Posterior vena cava (tissue), 2 donors: ENCODE data around the gene C14orf180. TPM values are rescaled to one million over a fixed set of nuclear protein-coding genes. Genes with fewer than 3 reads are reported as not detected.

ENCODE experiments used
- DNase-seq: peaks from one replicate; pipeline ENCODE4 v3.0.0-alpha.2; 2020; ENCODE audit warnings: low spot score
- intact Hi-C, 2 donors: fragments of 100-400 bp; cut with DNase I; formaldehyde crosslinking; loops; one replicate each; pipeline versions ENCODE4 v1.14.1 to v1.14.2; 2022 to 2023
- total RNA-seq, 2 donors: library from RNA; stranded (reverse); fragmentation: NEBNext Ultra II Directional; extraction: Animal tissue kit (Norgen Biotek cat#: 25700); gene quantifications; one replicate each; pipeline ENCODE4 v1.2.1, GENCODE V29; 2021
- donor health status: DM: yes; HTN: yes; CAD: no.
- donor health status: DM: yes; HTN: yes; CAD: no.

C14orf180 gene
- total RNA-seq, 2 donors from 2014 or later = 1.4 to 5.9 TPM

- intact Hi-C loops = no loop called here
- DNase-seq = peak; percentile 54
Observed at GRCh38 chr14:104548802-104549535, 30.6 kb upstream of the C14orf180 start.

- peak; percentile 72 for DNase-seq
- intact Hi-C loops = loop anchor here in 1 of 2 donors (5.0 kb wide), 1 partner anchor 407 kb away; no protein-coding TSS in a partner anchor
Observed at GRCh38 chr14:104549536-104550339, 29.8 kb upstream of the C14orf180 start.

GRCh38 chr14:104550340-104550860 is 29.2 kb upstream of the C14orf180 start:
- DNase-seq = peak; percentile 50
- intact Hi-C loops = loop anchor here in 1 of 2 donors (5.0 kb wide), 1 partner anchor 408 kb away; no protein-coding TSS in a partner anchor

GRCh38 chr14:104550861-104551728 is 28.5 kb upstream of the C14orf180 start:
- peak; percentile 73 for DNase-seq

GRCh38 chr14:104551851-104552737 is 27.5 kb upstream of the C14orf180 start:
- intact Hi-C loops = loop anchor here in 1 of 2 donors (5.0 kb wide), 1 partner anchor 410 kb away; no protein-coding TSS in a partner anchor
- DNase-seq = peak; percentile 73

More at GRCh38 chr14:104550861-104551728, 28.5 kb upstream of the C14orf180 start:
- intact Hi-C loops = loop anchor here in 1 of 2 donors (5.0 kb wide), 1 partner anchor 409 kb away; no protein-coding TSS in a partner anchor

GRCh38 chr14:104552738-104553125 is 26.8 kb upstream of the C14orf180 start:
- DNase-seq = peak; percentile 74
- intact Hi-C loops = loop anchor here in 1 of 2 donors (5.0 kb wide), 1 partner anchor 410 kb away; no protein-coding TSS in a partner anchor

GRCh38 chr14:104553166-104554087 is 26.1 kb upstream of the C14orf180 start:
- intact Hi-C loops = loop anchor here in 1 of 2 donors (5.0 kb wide), 1 partner anchor 411 kb away; no protein-coding TSS in a partner anchor
- DNase-seq = peak; percentile 63

- peak; percentile 63 for DNase-seq
Observed at GRCh38 chr14:104554088-104554607, 25.4 kb upstream of the C14orf180 start.

GRCh38 chr14:104554608-104555429 is 24.7 kb upstream of the C14orf180 start:
- DNase-seq = peak; percentile 78

More at GRCh38 chr14:104554088-104554607, 25.4 kb upstream of the C14orf180 start:
- intact Hi-C loops = loop anchor here in 1 of 2 donors (5.0 kb wide), 1 partner anchor 412 kb away; no protein-coding TSS in a partner anchor

GRCh38 chr14:104555430-104556255 is 23.9 kb upstream of the C14orf180 start:
- intact Hi-C loops = no loop called here
- peak; percentile 53 for DNase-seq

More at GRCh38 chr14:104554608-104555429, 24.7 kb upstream of the C14orf180 start:
- intact Hi-C loops = loop anchor here in 1 of 2 donors (5.0 kb wide), 1 partner anchor 413 kb away; no protein-coding TSS in a partner anchor

GRCh38 chr14:104556256-104557021 is 23.1 kb upstream of the C14orf180 start:
- intact Hi-C loops = no loop called here
- peak; percentile 75 for DNase-seq

GRCh38 chr14:104557086-104557485 is 22.5 kb upstream of the C14orf180 start:
- intact Hi-C loops = no loop called here
- DNase-seq = peak; percentile 38

GRCh38 chr14:104557766-104558165 is 21.8 kb upstream of the C14orf180 start:
- DNase-seq = peak; percentile 60
- intact Hi-C loops = no loop called here
